OCI-LY1 (cell line): ENCODE results near the gene USP38.

Experiments used
- CTCF ChIP-seq: fragments of 200-600 bp; sonication (generic), shearing (Covaris generic); IDR thresholded peaks from 2 replicates; pipeline ENCODE4 v1.5.1; 2017; ENCODE audit warnings: mild to moderate bottlenecking, antibody characterized with exemption, low read length, moderate library complexity, mixed read lengths
- EZH2 ChIP-seq: fragments of 200-600 bp; sonication (generic), shearing (Covaris generic); IDR thresholded peaks from 2 replicates; pipeline ENCODE4 v1.8.0; 2017; ENCODE audit warnings: borderline replicate concordance, mixed run types, mild to moderate bottlenecking, antibody characterized with exemption, low read length, moderate library complexity, mixed read lengths

GRCh38 chr4:143202824-143203223 is 18.1 kb downstream of the USP38 start:
- peak; percentile 28; the same call in 1 of the 2 replicates for TF ChIP-seq CTCF
- no peak for TF ChIP-seq EZH2
